IMR-90 (cell line): ENCODE data around the gene SMYD1. TPM values are rescaled to one million over a fixed set of nuclear protein-coding genes. Genes with fewer than 3 reads are reported as not detected.
A peak's percentile ranks its signal among the peaks of the same experiment; 100 is the strongest.

Source experiments
- ATAC-seq: fragments of 200-7000 bp; cut with Tn5 transposase; 2 replicates; pipeline ENCODE4 v1.9.1; 2020; ENCODE audit warnings: low read depth, mild to moderate bottlenecking, moderate library complexity
- BruUV-seq: library from RNA; stranded (reverse); fragments of 400-500 nt; replicated peaks from 2 replicates; lab custom pipeline; 2021; lab: Mats Ljungman, UMichigan
- CTCF ChIA-PET: fragments of 300-600 bp; formaldehyde crosslinking; extraction: SDS; loops from one replicate; lab custom pipeline; 2021; ENCODE audit warnings: antibody characterized with exemption; lab: Yijun Ruan, JAX
- POLR2A ChIA-PET: fragments of 300-600 bp; sonication (Branson Sonifier 250); formaldehyde crosslinking; loops from one replicate; lab custom pipeline; 2022; ENCODE audit warnings: antibody characterized with exemption; ENCODE audit not compliant: unreplicated experiment; lab: Charles Lee
- DNase-seq: peaks from one replicate; pipeline ENCODE4 v3.0.0; 2013
- H2AFZ ChIP-seq: replicated peaks from 2 replicates; pipeline ENCODE3; 2013; ENCODE audit warnings: low read length, mild to moderate bottlenecking; ENCODE audit not compliant: poor library complexity
- H2AK5ac ChIP-seq: 2 replicates; pipeline ENCODE4 v1.6.1; 2013; ENCODE audit warnings: low read depth, low read length, inconsistent platforms
- H2AK9ac ChIP-seq: replicated peaks from 2 replicates; pipeline ENCODE3; 2013; ENCODE audit warnings: mild to moderate bottlenecking, low read depth, low read length, moderate library complexity; ENCODE audit not compliant: poor library complexity
- H2BK120ac ChIP-seq: 2 replicates; pipeline ENCODE4 v1.6.1; 2013; ENCODE audit warnings: low read depth, low read length, inconsistent platforms
- H2BK15ac ChIP-seq: 3 replicates; pipeline ENCODE4 v1.6.1; 2013; ENCODE audit warnings: low read depth, low read length, inconsistent platforms
- H2BK20ac ChIP-seq: 2 replicates; pipeline ENCODE4 v1.6.1; 2013; ENCODE audit warnings: low read depth, mild to moderate bottlenecking, inconsistent platforms, low read length, moderate library complexity
- H2BK5ac ChIP-seq: 2 replicates; pipeline ENCODE4 v1.6.1; 2013; ENCODE audit warnings: mild to moderate bottlenecking, low read depth, low read length, inconsistent platforms; ENCODE audit not compliant: poor library complexity, severe bottlenecking
- H3K14ac ChIP-seq: replicated peaks from 2 replicates; pipeline ENCODE4 v1.6.1; 2013; ENCODE audit warnings: low read depth, low read length, inconsistent platforms
- H3K18ac ChIP-seq: 2 replicates; pipeline ENCODE4 v1.6.1; 2013; ENCODE audit warnings: low read depth, low read length, control low read depth
- H3K23ac ChIP-seq: 2 replicates; pipeline ENCODE4 v1.6.1; 2013; ENCODE audit warnings: low read depth, low read length, inconsistent platforms
- H3K27ac ChIP-seq: 2 replicates; pipeline ENCODE4 v1.5.1; 2013; ENCODE audit warnings: mild to moderate bottlenecking, control low read depth, low read length; ENCODE audit not compliant: insufficient read depth
- H3K27me3 ChIP-seq: 2 replicates; pipeline ENCODE4 v1.6.1; 2013; ENCODE audit warnings: low read length; ENCODE audit not compliant: control insufficient read depth, insufficient read depth
- H3K36me3 ChIP-seq: 2 replicates; pipeline ENCODE4 v1.6.1; 2013; ENCODE audit warnings: low read length, mixed read lengths; ENCODE audit not compliant: control insufficient read depth, insufficient read depth
- H3K4ac ChIP-seq: 2 replicates; pipeline ENCODE4 v1.6.1; 2013; ENCODE audit warnings: low read depth, low read length, inconsistent platforms
- H3K4me1 ChIP-seq: 2 replicates; pipeline ENCODE4 v1.6.1; 2013; ENCODE audit warnings: low read length, mixed read lengths; ENCODE audit not compliant: control insufficient read depth, insufficient read depth
- H3K4me2 ChIP-seq: 2 replicates; pipeline ENCODE4 v1.6.1; 2013; ENCODE audit warnings: low read depth, mild to moderate bottlenecking, control low read depth, low read length, moderate library complexity
- H3K4me3 ChIP-seq: 2 replicates; pipeline ENCODE4 v1.5.1; 2013; ENCODE audit warnings: low read depth, mild to moderate bottlenecking, control low read depth, low read length, moderate library complexity; ENCODE audit not compliant: insufficient read depth
- H3K56ac ChIP-seq: 2 replicates; pipeline ENCODE4 v1.6.1; 2013; ENCODE audit warnings: low read length, inconsistent platforms; ENCODE audit not compliant: insufficient read depth; ENCODE audit errors: extremely low read depth
- H3K79me1 ChIP-seq, 2 experiments: 2 replicates each; pipeline ENCODE4 v1.6.1; 2013; ENCODE audit warnings: low read length in 2 of 2, inconsistent platforms in 1 of 2, low read depth in 1 of 2
- H3K9ac ChIP-seq: 2 replicates; pipeline ENCODE4 v1.6.1; 2013; ENCODE audit warnings: low read depth, low read length, control low read depth
- H3K9me1 ChIP-seq: 2 replicates; pipeline ENCODE4 v1.6.1; 2013; ENCODE audit warnings: low read length, inconsistent platforms; ENCODE audit not compliant: insufficient read depth
- H3K9me3 ChIP-seq: 2 replicates; pipeline ENCODE4 v1.6.1; 2013; ENCODE audit warnings: low read length; ENCODE audit not compliant: control insufficient read depth, insufficient read depth
- H4K20me1 ChIP-seq: 2 replicates; pipeline ENCODE4 v1.6.1; 2013; ENCODE audit warnings: low read length, inconsistent platforms; ENCODE audit not compliant: insufficient read depth
- H4K5ac ChIP-seq: 2 replicates; pipeline ENCODE4 v1.6.1; 2013; ENCODE audit warnings: mild to moderate bottlenecking, low read depth, low read length, control low read depth
- H4K8ac ChIP-seq, 2 experiments: 2 replicates each; pipeline ENCODE4 v1.6.1; 2013; ENCODE audit warnings: low read depth in 2 of 2, low read length in 2 of 2, control low read depth in 1 of 2, inconsistent platforms in 1 of 2
- H4K91ac ChIP-seq: 2 replicates; pipeline ENCODE4 v1.6.1; 2013; ENCODE audit warnings: low read depth, low read length, inconsistent platforms; ENCODE audit not compliant: insufficient read depth
- MAFK ChIP-seq: IDR thresholded peaks from 2 replicates; pipeline ENCODE4 v1.6.1; 2012; ENCODE audit warnings: low read depth, low read length, improper control_type of control experiment
- WGBS, 2 experiments: methylation state at CpG; one replicate each; pipeline versions ENCODE4 v1.1.5 to v1.1.7; 2013; ENCODE audit warnings: missing lambda C conversion rate in 2 of 2; ENCODE audit not compliant: insufficient read length in 1 of 2; ENCODE audit errors: extremely low coverage in 2 of 2; 5-methylcytosine and 5-hydroxymethylcytosine counted together
- dilution Hi-C: fragments of 300-500 bp; cut with HindIII; formaldehyde crosslinking; loops from one replicate; pipeline ENCODE4 v1.14.3; 2018; ENCODE audit warnings: low sequenced_read_pairs; ENCODE audit not compliant: unreplicated experiment
- in situ Hi-C: fragments of 300-500 bp; cut with MboI; formaldehyde crosslinking; loops from 3 replicates; pipeline ENCODE4 v1.14.3; 2019; ENCODE audit warnings: low sequenced_read_pairs, inconsistent platforms, mixed read lengths
- intact Hi-C: fragments of 100-400 bp; cut with micrococcal nuclease; formaldehyde crosslinking; loops from 2 replicates; pipeline ENCODE4 v1.10.0; 2022
- polyA plus RNA-seq, 3 experiments: library from polyadenylated mRNA; depleted of rRNA; stranded (reverse); fragments of >200 nt; gene quantifications; 2 replicates each; pipeline ENCODE4 v1.2.3, GENCODE V29; 2012; ENCODE audit warnings: low replicate concordance in 1 of 3
- total RNA-seq: library from RNA; depleted of rRNA; stranded (reverse); fragments of >200 nt; gene quantifications from 2 replicates; pipeline ENCODE4 v1.2.3, GENCODE V29; 2012
- TF ChIP-seq, protein P1 (sequence below): fragments of 150-350 bp; IDR thresholded peaks from 2 replicates; pipeline ENCODE4 v1.6.1; 2017; ENCODE audit warnings: mild to moderate bottlenecking, antibody characterized with exemption, low read length, low read depth

The SMYD1 gene
- total and polyA plus RNA-seq, 2 of the 4 experiments (the other 2 are of a cell fraction): not detected

DNA sequence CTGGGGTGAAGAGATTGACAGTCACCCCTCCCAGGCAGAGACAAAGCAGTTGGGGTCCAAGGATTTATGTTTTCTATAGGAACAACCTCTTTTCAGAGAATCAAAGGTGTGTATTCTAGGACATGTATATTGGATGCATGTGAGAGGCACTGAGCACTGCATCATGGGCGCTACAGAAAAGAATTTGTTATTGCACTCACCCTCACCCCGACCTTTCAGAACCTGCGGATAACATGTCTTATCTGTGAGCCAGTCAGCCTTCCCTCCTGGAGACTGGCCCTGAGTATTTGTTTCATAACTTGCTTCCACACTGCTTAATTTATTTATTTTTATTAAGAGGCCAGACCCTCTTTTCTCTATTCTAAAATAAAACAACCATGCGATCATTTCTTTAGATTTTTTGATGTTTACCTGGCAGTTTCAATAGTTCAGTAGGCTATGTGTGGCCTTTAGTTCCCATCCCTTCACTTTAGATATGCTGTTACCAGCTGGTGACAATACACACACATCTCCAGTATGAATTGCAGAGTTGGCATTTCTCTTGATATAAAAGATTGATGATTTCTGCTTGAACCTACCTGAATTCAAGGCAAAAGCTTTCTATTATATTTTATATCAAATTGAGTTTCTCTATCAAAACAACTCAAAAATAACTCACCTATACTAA, 30.4 kb downstream of the SMYD1 start:
- H4K91ac ChIP-seq: no peak overlapping the region
- in situ Hi-C loops (no loop called here), intact Hi-C loops (no loop called here), dilution Hi-C loops (no loop called here)
- no peaks in the 10 kb centered on the region for H3K79me1 ChIP-seq
- ChIA-PET CTCF (no interaction called here), POLR2A (no interaction called here)
- no peak overlapping the region for H3K14ac ChIP-seq
- no peaks in the 10 kb centered on the region; the same call in 1 of the 2 replicates for H3K9me1 ChIP-seq
- H2AK9ac ChIP-seq: no peak overlapping the region
- no CpG with 5 or more reads among the region's 4 CpGs for WGBS, 2 experiments
- no peak overlapping the region for H3K4ac ChIP-seq
- H2BK20ac ChIP-seq: no peak overlapping the region
- TF ChIP-seq MAFK: 0 out of 2 replicates have a peak, but pooled peaks have one; percentile 18
- TF ChIP-seq, protein P1, sequence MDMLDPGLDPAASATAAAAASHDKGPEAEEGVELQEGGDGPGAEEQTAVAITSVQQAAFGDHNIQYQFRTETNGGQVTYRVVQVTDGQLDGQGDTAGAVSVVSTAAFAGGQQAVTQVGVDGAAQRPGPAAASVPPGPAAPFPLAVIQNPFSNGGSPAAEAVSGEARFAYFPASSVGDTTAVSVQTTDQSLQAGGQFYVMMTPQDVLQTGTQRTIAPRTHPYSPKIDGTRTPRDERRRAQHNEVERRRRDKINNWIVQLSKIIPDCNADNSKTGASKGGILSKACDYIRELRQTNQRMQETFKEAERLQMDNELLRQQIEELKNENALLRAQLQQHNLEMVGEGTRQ: no peak
- BruUV-seq: no TSS peak
- H2BK120ac ChIP-seq: no peak overlapping the region
- H2AK5ac ChIP-seq: no peak overlapping the region
- no peak overlapping the region for H3K18ac ChIP-seq
- ATAC-seq: no peak
- no peaks in the 10 kb centered on the region for H3K4me1 ChIP-seq
- H3K27ac ChIP-seq: no peak overlapping the region
- no peak overlapping the region for H2AFZ ChIP-seq
- H3K56ac ChIP-seq: no peak overlapping the region
- no peak overlapping the region for H2BK5ac ChIP-seq
- H4K8ac ChIP-seq: no peak overlapping the region
- no peak overlapping the region for H3K9ac ChIP-seq
- H3K4me2 ChIP-seq: no peak overlapping the region
- H3K23ac ChIP-seq: no peak overlapping the region
- H3K9me3 ChIP-seq: no peaks in the 10 kb centered on the region
- no peak overlapping the region for H2BK15ac ChIP-seq
- H4K5ac ChIP-seq: no peak overlapping the region
- H3K36me3 ChIP-seq: no peaks in the 10 kb centered on the region
- no peaks in the 10 kb centered on the region for H4K20me1 ChIP-seq
- H3K4me3 ChIP-seq: no peak overlapping the region
- peaks cover 16% of the 10 kb centered on the region for H3K27me3 ChIP-seq
- DNase-seq: no peak
